ENCODE data around the gene MAGEL2.
"Not testable (repeated sequence)": the region's sequence is repeated elsewhere in the genome, so short reads cannot be mapped to it uniquely, and the experiment has no call there.

MAGEL2 gene

GRCh38 chr15:23628612-23629233, 18.9 kb downstream of the MAGEL2 start:
- no peak overlapping the region for H3K4me3 ChIP-seq (ENCODE audit: control insufficient read depth, low read depth, low read length)
- DNase-seq (ENCODE audit: low read depth) = no peak
- no peak for TF ChIP-seq CTCF (conservative IDR thresholded peaks at IDR 0.05; ENCODE audit: control insufficient read depth, insufficient read depth, low read depth, low read length)

GRCh38 chr15:23616536-23616935, 31.1 kb downstream of the MAGEL2 start:
- H3K4me3 ChIP-seq (ENCODE audit: control insufficient read depth, low read depth, low read length) = no peak overlapping the region
- no peak for TF ChIP-seq CTCF (conservative IDR thresholded peaks at IDR 0.05; ENCODE audit: control insufficient read depth, insufficient read depth, low read depth, low read length)
- DNase-seq (ENCODE audit: low read depth) = no peak

GRCh38 chr15:23606226-23606625, 41.4 kb downstream of the MAGEL2 start:
- no peak for DNase-seq (ENCODE audit: low read depth)
- TF ChIP-seq CTCF (conservative IDR thresholded peaks at IDR 0.05; ENCODE audit: control insufficient read depth, insufficient read depth, low read depth, low read length) = no peak
- no peak overlapping the region for H3K4me3 ChIP-seq (ENCODE audit: control insufficient read depth, low read depth, low read length)

DNA sequence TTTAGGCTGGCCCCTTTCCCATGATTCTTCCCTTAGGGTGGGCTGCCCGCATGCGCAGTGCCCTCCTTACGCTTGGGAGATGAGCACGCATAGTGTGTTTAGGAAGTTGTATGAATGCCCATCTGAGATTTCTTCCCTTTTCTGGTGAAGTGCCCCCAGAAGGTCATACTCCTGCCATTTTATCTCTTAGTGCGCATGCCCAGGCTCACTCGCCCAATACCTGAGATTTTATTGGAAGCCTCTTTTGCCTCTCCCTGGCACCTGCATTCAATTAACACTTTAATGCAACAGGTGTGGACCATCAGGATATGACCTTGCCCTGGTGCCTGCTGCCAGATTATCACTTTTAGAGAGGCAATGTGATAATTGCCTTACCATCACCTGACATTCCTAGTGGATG, 45.5 kb downstream of the MAGEL2 start:
- no peak overlapping the region for H3K4me3 ChIP-seq (ENCODE audit: control insufficient read depth, low read depth, low read length)
- DNase-seq (ENCODE audit: low read depth) = no peak
- no peak for TF ChIP-seq CTCF (conservative IDR thresholded peaks at IDR 0.05; ENCODE audit: control insufficient read depth, insufficient read depth, low read depth, low read length)

GRCh38 chr15:23599053-23599452, 48.6 kb downstream of the MAGEL2 start:
- TF ChIP-seq CTCF (conservative IDR thresholded peaks at IDR 0.05; ENCODE audit: control insufficient read depth, insufficient read depth, low read depth, low read length) = no peak
- DNase-seq (ENCODE audit: low read depth) = no peak
- H3K4me3 ChIP-seq (ENCODE audit: control insufficient read depth, low read depth, low read length) = no peak overlapping the region

- not testable (repeated sequence) for DNase-seq (ENCODE audit: low read depth)
These were observed 50.4 kb downstream of the MAGEL2 start for GRCh38 chr15:23597278-23597677.

GRCh38 chr15:23596736-23597135, 50.9 kb downstream of the MAGEL2 start:
- H3K4me3 ChIP-seq (ENCODE audit: control insufficient read depth, low read depth, low read length) = no peak overlapping the region
- DNase-seq (ENCODE audit: low read depth) = no peak
- TF ChIP-seq CTCF (conservative IDR thresholded peaks at IDR 0.05; ENCODE audit: control insufficient read depth, insufficient read depth, low read depth, low read length) = no peak

More at GRCh38 chr15:23597278-23597677, 50.4 kb downstream of the MAGEL2 start:
- H3K4me3 ChIP-seq (ENCODE audit: control insufficient read depth, low read depth, low read length) = not testable (repeated sequence)

Measured in fibroblast of mammary gland (primary cell).